ENCODE measurements around the gene PCDHGA6.
A peak's percentile ranks its signal among the peaks of the same experiment; 100 is the strongest.
"Not testable (repeated sequence)": the region's sequence is repeated elsewhere in the genome, so short reads cannot be mapped to it uniquely, and the experiment has no call there.

Gene PCDHGA6

DNA sequence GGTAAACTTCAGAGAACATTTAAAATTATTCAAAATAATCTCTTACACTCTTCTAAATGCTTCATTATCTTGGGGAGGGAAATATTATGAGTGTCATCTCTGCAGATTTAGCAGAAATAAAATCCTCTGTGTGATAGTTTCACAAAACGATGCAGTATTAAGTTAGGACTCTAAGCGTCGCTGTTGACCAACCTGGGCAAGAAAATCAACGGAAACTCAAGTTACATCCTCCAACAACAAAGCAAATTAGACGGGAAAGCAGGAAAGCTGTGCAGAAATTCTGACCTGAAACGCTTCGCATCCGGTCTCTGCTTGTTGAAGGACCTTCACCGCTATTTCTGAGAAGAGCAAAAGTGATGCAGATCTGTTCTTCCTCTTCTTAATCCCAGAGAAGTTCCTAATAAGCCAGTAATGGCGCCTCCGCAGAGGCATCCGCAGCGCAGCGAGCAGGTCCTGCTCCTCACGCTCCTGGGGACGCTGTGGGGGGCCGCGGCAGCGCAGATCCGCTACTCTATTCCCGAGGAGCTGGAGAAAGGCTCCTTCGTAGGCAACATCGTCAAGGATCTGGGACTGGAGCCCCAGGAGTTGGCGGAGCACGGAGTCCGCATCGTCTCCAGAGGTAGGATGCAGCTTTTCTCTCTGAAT is at the start of gene PCDHGA6:
Gene PCDHGA6 (plus strand): TSS at position 219 of the 645 bp plus-strand sequence. CDS start 193 bp downstream, at position 412.
- peak; percentile 32 for DNase-seq

DNA sequence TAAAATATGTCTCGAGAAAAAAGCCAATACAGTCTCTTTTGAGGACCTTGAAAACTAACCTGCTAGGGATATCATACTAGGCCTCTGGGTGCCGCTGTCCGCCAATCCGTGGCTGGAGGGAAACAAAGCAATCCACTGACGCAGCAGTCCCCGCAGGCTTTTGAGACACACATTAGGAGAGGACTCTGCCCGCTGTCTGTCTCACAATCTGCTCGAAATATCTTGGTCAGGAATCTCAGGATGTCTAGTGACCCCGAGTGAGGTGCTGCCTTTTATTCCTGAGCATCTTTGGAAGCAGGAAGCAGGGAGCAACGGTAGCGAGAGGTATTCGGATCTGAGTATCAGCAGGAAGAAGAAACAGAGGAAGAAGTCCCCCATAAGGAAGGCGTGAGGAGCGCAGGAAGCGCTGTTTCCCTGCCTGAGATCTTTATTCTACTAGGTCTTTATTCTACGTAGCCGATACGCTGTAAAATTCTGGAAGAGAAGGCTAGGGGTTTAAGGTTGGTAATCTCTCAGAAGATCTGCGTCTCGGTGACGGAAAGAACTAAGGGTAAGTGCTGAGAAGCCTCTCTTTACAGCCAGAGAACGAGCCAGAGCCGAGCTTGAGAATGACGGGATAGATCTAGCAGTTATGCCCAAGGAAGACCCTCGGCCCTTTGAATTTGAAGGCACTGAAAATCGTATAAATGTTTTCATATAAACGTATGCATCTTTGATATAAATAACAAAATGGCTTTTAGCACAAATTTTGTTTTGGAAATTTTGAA is 47.4 kb upstream of the PCDHGA6 start:
- DNase-seq, result peak; percentile 78

DNA sequence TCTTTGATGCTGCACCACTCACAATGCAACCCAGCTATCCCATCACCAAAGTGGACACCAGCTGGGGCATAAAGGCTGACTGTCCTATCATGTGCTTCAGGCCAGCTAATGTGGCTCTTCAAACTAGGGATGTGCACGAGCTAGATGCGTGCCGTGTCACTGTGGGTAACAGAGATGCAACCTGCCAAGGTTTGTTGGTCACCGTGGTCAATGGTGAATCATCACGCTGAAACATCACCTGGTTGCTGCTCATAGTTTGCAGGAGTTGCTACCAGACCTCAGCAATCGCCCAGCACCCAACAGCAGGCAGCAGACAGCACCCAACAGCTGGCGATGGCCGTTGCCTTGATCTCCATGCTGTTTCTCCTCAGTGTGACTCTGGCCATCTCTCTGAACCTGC is 45.5 kb upstream of the PCDHGA6 start:
- DNase-seq, result no peak

DNA sequence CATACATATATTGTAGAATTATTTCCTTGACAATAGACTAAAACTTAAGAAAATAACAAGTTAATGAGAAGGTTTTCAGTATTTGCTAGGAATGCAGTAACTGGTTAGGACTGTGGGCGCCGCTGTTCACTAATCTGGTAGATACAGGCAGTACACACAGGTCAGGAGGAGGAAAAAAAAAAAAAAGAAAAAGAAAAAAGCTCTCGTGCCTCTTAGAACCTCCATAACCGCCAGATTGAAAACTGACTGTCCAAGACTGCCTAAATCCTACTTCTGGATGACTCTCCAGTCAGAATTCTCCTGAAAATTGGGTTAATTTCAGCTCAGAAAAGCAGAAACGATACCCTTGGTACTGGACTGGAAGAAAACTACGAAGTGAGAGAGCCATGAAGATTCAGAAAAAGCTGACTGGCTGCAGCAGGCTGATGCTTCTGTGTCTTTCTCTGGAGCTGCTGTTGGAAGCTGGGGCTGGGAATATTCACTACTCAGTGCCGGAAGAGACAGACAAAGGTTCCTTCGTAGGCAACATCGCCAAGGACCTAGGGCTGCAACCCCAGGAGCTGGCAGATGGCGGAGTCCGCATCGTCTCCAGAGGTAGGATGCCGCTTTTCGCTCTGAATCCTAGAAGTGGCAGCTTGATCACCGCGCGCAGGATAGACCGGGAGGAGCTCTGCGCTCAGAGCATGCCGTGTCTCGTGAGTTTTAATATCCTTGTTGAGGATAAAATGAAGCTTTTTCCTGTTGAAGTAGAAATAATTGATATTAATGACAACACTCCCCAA is 43.2 kb upstream of the PCDHGA6 start, which contains the start of gene PCDHGA1:
Gene PCDHGA1 (plus strand): TSS at position 216 of the 782 bp plus-strand sequence.
- peak; percentile 51 for DNase-seq

DNA sequence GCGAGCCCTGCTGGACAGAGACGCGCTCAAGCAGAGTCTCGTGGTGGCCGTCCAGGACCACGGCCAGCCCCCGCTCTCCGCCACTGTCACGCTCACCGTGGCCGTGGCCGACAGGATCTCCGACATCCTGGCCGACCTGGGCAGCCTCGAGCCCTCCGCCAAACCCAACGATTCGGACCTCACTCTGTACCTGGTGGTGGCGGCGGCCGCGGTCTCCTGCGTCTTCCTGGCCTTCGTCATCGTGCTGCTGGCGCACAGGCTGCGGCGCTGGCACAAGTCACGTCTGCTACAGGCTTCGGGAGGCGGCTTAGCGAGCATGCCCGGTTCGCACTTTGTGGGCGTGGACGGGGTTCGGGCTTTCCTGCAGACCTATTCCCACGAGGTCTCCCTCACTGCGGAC is 41.1 kb upstream of the PCDHGA6 start:
- DNase-seq, result not testable (repeated sequence)

DNA sequence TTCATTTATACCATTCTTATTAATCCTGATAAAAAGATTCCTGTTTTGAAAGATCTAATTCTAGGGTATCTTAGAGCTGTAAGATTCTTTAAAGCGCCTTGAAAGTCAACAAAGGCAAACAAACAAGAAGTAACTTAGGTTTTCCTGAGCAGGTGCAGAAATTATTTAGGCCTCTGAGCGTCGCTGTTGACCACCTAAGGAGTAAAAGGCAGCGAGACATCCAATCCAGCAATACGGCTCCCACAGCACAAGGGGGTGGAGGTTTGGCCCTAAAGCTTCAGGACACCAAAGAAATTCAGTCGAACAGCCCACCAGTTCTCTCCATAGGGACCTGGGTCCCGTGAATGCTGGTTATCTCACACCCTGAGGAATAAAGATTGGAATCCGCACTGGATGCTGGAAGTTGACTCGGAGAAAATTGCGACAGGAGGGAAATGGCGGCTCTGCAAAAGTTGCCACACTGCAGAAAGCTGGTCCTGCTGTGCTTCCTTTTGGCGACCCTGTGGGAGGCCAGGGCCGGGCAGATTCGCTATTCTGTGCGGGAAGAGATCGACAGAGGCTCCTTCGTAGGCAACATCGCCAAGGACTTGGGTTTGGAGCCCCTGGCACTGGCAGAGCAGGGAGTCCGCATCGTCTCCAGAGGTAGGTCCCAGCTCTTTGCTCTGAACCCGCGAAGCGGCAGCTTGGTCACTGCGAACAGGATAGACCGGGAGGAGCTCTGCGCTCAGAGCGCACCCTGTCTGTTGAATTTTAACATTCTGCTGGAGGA is 35.0 kb upstream of the PCDHGA6 start, which contains the start of gene PCDHGA2:
Gene PCDHGA2 (plus strand): TSS at position 223 of the 769 bp plus-strand sequence.
- DNase-seq, result peak; percentile 32

DNA sequence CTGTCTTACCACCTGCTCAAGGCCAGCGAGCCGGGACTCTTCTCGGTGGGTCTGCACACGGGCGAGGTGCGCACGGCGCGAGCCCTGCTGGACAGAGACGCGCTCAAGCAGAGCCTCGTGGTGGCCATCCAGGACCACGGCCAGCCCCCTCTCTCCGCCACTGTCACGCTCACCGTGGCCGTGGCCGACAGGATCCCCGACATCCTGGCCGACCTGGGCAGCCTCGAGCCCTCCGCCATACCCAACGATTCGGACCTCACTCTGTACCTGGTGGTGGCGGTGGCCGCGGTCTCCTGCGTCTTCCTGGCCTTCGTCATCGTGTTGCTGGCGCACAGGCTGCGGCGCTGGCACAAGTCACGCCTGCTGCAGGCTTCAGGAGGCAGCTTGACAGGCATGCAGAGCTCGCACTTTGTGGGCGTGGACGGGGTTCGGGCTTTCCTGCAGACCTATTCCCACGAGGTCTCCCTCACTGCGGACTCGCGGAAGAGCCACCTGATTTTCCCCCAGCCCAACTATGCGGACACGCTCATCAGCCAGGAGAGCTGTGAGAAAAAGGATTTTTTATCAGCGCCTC is 32.8 kb upstream of the PCDHGA6 start:
- not testable (repeated sequence) for DNase-seq

DNA sequence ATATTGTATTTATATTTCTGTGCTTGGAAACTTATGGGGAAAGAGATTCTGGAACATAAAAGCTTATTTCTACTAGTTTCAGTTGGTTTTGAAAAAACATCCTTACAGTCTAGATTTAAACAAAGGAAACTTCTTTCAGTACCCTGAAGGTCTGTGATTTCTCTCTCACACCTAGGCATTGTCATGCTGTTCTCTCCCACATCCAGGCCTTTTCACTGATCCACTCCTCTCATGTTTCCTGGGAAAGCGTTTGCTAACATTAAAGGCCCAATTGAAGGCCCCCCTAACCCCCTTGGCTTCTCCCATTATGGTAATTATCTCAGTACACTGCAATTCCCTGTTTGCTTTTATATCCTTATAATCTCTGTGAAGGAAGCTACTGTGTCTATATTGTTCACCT is 30.9 kb upstream of the PCDHGA6 start:
- DNase-seq, result no peak

DNA sequence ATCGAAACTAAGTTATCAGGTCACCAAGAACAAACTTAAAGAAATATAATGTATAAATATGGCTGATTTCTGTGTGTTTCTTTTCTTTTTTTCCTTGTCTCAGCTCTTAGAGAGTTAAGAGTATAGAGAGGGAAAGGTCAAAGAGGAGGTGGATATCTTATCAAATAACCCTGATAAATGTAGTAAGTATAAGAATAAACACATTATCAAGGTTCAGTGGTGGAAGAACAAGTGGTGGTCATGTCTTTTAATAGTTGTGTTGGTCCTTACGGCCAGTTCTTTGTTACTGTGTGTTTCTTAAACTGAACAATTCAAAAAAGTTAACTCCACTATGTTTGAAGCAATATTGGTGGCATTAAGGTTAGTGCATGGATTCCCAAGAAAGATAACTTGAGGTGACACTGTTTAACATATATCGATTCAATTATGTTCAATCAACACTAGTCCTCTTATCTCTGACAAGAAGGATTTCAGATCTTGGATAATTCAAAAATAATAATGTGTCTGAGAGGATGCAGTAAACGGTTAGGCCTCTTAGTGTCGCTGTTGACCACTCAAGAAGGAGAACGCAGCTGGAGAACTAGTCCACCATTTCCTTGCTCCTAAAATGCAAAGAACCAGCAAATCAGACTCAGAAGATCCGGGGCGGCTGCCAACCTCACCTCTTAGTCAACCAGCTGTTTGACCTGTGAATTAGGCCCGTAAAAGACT is 30.3 kb upstream of the PCDHGA6 start, which contains the start of gene PCDHGA3:
Gene PCDHGA3 (plus strand): TSS at position 588 of the 711 bp plus-strand sequence. CDS start 205 bp downstream, outside the sequence.
- DNase-seq, result no peak

DNA sequence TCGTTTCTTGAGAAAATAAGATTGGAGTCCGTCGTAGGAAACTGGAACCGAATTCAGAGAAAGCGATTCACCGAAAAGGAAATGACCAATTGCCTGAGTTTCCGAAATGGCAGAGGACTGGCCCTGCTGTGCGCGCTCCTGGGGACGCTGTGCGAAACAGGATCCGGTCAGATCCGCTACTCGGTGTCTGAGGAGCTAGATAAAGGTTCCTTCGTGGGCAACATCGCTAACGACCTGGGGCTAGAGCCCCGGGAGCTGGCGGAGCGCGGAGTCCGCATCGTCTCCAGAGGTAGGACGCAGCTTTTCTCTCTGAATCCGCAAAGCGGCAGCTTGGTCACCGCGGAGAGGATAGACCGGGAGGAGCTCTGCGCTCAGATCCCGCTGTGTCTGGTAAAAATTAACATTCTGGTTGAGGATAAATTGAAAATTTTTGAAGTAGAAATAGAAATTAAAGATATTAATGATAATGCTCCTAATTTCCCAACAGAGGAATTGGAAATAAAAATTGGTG is 29.7 kb upstream of the PCDHGA6 start:
- DNase-seq, result no peak

DNA sequence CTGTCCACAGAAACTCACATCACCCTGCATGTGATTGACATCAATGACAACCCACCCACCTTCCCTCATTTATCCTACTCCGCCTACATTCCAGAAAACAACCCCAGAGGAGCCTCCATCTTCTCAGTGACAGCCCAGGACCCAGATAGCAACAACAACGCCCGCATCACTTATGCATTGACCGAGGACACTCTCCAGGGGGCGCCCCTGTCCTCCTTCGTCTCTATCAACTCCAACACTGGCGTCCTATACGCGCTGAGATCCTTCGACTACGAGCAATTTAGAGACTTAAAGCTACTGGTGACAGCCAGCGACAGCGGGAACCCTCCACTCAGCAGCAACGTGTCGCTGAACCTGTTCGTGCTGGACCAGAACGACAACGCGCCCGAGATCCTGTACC is 28.4 kb upstream of the PCDHGA6 start:
- DNase-seq, result no peak

DNA sequence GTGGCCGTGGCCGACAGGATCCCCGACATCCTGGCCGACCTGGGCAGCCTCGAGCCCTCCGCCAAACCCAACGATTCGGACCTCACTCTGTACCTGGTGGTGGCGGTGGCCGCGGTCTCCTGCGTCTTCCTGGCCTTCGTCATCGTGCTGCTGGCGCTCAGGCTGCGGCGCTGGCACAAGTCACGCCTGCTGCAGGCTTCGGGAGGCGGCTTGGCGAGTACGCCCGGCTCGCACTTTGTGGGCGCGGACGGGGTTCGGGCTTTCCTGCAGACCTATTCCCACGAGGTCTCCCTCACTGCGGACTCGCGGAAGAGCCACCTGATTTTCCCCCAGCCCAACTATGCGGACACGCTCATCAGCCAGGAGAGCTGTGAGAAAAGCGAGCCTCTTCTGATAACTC is 27.7 kb upstream of the PCDHGA6 start:
- DNase-seq, result not testable (repeated sequence)

DNA sequence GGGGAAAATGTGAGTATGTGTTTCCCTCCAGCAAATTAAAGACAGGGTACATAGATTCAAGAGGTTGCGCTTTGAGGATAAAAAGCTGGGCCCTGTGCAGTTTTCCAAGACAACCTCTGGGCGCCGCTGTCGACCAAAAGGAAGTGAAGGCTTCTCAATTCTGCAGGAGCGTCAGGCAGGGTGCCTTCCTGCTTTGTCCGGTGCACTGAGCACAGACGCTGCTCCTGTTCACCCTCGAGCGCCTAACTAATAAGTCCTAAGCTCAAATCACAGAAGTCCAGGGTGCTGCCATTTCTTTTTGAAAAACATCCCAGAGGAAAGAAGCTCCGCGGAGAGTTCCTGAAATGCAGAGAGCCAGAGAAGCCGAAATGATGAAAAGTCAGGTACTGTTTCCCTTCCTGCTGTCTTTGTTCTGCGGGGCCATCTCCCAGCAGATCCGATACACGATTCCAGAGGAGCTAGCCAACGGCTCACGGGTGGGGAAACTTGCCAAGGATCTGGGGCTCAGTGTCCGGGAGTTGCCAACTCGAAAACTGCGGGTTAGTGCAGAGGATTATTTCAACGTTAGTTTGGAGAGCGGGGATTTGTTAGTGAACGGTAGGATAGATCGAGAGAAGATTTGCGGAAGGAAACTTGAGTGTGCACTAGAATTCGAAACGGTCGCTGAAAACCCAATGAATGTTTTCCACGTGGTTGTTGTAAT is 23.6 kb upstream of the PCDHGA6 start, which contains the start of gene PCDHGB1:
Gene PCDHGB1 (plus strand): TSS at position 183 of the 703 bp plus-strand sequence. CDS start 162 bp downstream, at position 345.
- DNase-seq, result peak; percentile 59

DNA sequence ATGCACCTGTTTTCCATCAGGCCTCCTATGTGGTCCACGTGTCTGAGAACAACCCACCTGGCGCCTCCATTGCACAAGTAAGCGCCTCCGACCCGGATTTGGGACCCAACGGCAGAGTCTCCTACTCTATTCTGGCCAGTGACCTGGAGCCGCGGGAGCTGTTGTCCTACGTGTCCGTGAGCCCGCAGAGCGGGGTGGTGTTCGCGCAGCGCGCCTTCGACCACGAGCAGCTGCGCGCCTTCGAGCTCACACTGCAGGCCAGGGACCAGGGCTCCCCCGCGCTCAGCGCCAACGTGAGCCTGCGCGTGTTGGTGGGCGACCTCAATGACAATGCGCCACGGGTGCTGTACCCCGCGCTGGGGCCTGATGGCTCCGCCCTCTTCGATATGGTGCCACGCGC is 22.1 kb upstream of the PCDHGA6 start:
- no peak for DNase-seq

DNA sequence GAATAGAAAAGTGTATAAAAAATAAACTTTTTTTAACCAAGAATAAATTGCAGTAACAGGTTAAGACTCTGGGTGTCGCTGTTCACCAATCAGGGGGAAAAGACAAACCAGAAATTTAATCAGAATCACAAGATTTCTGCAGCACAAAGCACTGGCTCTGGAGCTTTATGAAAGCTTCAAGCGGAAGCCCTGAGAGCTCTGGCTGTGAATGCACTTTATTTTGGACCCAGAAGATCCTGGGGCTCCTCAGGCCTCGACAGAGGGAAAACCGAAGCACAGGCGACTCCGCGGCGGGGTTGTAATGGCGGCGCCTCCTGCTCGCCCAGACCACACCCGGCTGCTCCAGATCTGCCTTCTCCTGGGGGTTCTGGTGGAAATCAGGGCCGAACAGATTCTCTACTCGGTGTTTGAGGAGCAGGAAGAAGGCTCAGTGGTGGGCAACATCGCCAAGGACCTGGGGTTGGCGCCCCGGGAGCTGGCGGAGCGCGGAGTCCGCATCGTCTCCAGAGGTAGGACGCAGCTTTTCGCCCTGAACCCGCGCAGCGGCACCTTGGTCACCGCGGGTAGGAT is 18.7 kb upstream of the PCDHGA6 start, which contains the start of gene PCDHGA4:
Gene PCDHGA4 (plus strand): TSS at position 122 of the 570 bp plus-strand sequence. CDS start 87 bp downstream, at position 209.
- DNase-seq, result no peak

DNA sequence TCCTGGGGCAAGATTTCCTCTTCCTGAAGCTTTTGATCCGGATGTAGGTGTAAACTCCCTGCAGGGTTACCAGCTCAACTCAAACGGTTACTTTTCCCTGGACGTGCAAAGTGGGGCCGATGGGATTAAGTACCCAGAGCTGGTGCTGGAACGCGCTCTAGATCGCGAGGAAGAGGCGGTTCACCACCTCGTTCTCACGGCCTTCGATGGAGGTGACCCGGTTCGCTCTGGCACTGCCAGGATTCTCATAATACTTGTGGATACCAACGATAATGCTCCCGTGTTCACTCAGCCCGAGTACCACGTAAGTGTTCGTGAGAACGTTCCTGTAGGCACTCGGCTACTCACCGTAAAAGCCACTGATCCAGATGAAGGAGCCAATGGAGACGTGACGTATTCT is 18.1 kb upstream of the PCDHGA6 start:
- no peak for DNase-seq

DNA sequence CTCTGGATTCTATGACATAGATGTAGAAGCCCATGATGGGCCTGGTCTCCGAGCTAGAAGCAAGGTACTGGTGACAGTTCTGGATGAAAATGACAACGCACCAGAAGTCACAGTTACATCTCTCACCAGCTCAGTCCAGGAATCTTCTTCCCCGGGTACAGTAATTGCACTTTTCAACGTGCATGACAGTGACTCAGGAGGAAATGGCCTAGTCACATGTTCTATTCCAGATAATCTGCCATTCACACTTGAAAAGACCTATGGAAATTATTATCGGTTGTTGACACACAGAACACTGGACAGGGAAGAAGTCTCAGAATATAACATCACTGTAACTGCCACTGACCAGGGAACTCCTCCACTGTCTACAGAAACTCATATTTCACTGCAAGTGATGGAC is 17.6 kb upstream of the PCDHGA6 start:
- DNase-seq, result no peak

DNA sequence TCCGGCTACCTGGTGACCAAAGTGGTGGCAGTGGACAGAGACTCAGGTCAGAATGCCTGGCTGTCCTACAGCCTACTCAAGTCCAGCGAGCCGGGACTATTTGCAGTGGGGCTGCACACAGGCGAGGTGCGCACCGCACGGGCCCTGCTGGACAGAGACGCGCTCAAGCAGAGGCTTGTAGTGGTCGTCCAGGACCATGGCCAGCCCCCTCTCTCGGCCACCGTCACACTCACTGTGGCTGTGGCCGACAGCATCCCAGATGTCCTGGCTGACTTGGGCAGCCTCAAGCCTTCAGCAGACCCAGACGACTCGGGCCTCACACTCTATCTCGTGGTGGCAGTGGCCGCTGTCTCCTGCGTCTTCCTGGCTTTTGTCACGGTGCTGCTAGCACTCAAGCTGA is 16.7 kb upstream of the PCDHGA6 start:
- no peak for DNase-seq

DNA sequence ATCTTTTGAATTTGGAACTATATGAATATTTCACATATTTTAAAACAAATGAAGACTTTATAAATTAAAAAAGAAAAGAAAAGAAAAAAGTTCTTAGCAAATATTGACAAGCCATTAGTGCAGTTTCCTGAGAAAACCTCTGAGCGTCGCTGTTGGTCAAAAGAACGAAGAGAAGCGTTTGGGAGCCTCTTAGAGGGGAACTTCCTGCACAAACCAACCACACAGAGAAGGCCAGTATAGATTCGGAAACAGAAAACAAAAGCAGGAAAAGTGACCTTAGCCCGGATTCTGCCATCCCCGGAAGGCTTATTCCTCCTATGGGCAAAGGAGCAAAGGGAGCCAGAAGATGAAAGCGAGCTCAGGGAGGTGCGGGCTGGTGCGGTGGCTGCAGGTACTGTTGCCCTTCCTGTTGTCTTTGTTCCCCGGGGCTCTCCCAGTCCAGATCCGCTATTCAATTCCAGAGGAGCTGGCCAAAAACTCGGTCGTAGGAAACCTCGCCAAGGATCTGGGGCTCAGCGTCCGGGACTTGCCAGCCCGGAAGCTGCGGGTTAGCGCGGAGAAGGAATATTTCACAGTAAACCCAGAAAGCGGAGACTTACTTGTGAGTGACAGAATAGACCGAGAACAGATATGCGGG is 13.8 kb upstream of the PCDHGA6 start, which contains the start of gene PCDHGB2:
Gene PCDHGB2 (plus strand): TSS at position 205 of the 637 bp plus-strand sequence. CDS start 142 bp downstream, at position 347.
- peak; percentile 53 for DNase-seq

Data from HCEC 1CT (cell line).